H1 (cell line): ENCODE results near the gene HDGFL3. TPM values are rescaled to one million over a fixed set of nuclear protein-coding genes. Genes with fewer than 3 reads are reported as not detected.

ENCODE experiments used
- CTCF ChIA-PET: fragments of 300-600 bp; sonication (Branson Sonifier 250); formaldehyde crosslinking; loops from one replicate; lab custom pipeline; 2021; ENCODE audit not compliant: partially characterized antibody; lab: Charles Lee
- POLR2A ChIA-PET: fragments of 300-600 bp; sonication (Branson Sonifier 250); formaldehyde crosslinking; loops from one replicate; lab custom pipeline; 2021; ENCODE audit warnings: inconsistent platforms; ENCODE audit not compliant: partially characterized antibody; lab: Charles Lee
- DNase-seq, 2 experiments: peaks; one replicate each; pipeline versions ENCODE4 v3.0.0 to v3.0.0-alpha.2; 2010 to 2022; ENCODE audit warnings: low spot score in 2 of 2, low read depth in 1 of 2, mixed read lengths in 1 of 2
- FAIRE-seq: peaks from 2 replicates; lab custom pipeline; 2011; peaks lifted over from hg19 to GRCh38; lab: Jason Lieb, UNC
- H2AFZ ChIP-seq: 2 replicates; pipeline ENCODE4 v1.8.1; 2012; ENCODE audit warnings: low read length, inconsistent platforms
- H2AK5ac ChIP-seq: 2 replicates; pipeline ENCODE4 v1.6.1; 2013; ENCODE audit warnings: low read depth, low read length
- H2BK120ac ChIP-seq: replicated peaks from 2 replicates; pipeline ENCODE3; 2013; ENCODE audit warnings: low read depth, low read length, inconsistent platforms
- H2BK12ac ChIP-seq: 2 replicates; pipeline ENCODE4 v1.6.1; 2013; ENCODE audit warnings: low read depth, low read length
- H2BK15ac ChIP-seq: 2 replicates; pipeline ENCODE4 v1.6.1; 2013; ENCODE audit warnings: low read length
- H2BK20ac ChIP-seq: 2 replicates; pipeline ENCODE4 v1.6.1; 2013; ENCODE audit warnings: low read length
- H2BK5ac ChIP-seq: 2 replicates; pipeline ENCODE4 v1.6.1; 2013; ENCODE audit warnings: low read depth, low read length
- H3K14ac ChIP-seq: 2 replicates; pipeline ENCODE4 v1.6.1; 2013; ENCODE audit warnings: inconsistent platforms; ENCODE audit not compliant: insufficient read length
- H3K18ac ChIP-seq: 2 replicates; pipeline ENCODE4 v1.6.1; 2013; ENCODE audit warnings: low read length; ENCODE audit errors: extremely low read depth
- H3K23ac ChIP-seq: 2 replicates; pipeline ENCODE4 v1.6.1; 2013; ENCODE audit warnings: inconsistent platforms; ENCODE audit not compliant: insufficient read length
- H3K23me2 ChIP-seq: 2 replicates; pipeline ENCODE4 v1.6.1; 2013; ENCODE audit warnings: low read depth, low read length
- H3K27ac ChIP-seq: 2 replicates; pipeline ENCODE4 v1.6.1; 2011; ENCODE audit warnings: low read depth, low read length, inconsistent platforms
- H3K27me3 ChIP-seq, 4 experiments: replicated peaks in 1 of 4; 1 replicate in 1 of 4; 2 replicates in 3 of 4; pipeline versions ENCODE4 v1.6.1 to v1.8.1; 2011 to 2013; ENCODE audit warnings: low read length in 3 of 4, mild to moderate bottlenecking in 3 of 4, inconsistent platforms in 2 of 4, mixed read lengths in 2 of 4, moderate library complexity in 1 of 4; ENCODE audit not compliant: control insufficient read depth in 3 of 4, insufficient read depth in 3 of 4; ENCODE audit errors: extremely low read depth in 1 of 4
- H3K36me3 ChIP-seq, 4 experiments: 2 replicates each; pipeline versions ENCODE4 v1.6.1 to v1.8.1; 2011 to 2013; ENCODE audit warnings: mild to moderate bottlenecking in 4 of 4, low read length in 3 of 4, moderate library complexity in 2 of 4, control low read depth in 1 of 4, inconsistent platforms in 1 of 4; ENCODE audit not compliant: insufficient read depth in 4 of 4, control insufficient read depth in 2 of 4
- H3K4ac ChIP-seq: replicated peaks from 2 replicates; pipeline ENCODE3; 2013; ENCODE audit warnings: low read length, low read depth, mixed read lengths, inconsistent platforms; ENCODE audit not compliant: insufficient read length
- H3K4me1 ChIP-seq, 4 experiments: replicated peaks in 1 of 4; 1 replicate in 1 of 4; 2 replicates in 3 of 4; pipeline versions ENCODE4 v1.6.1 to v1.8.1; 2011 to 2013; ENCODE audit warnings: low read length in 3 of 4, inconsistent platforms in 2 of 4, mixed read lengths in 1 of 4; ENCODE audit not compliant: insufficient read depth in 4 of 4, control insufficient read depth in 3 of 4
- H3K4me2 ChIP-seq, 2 experiments: 2 replicates each; pipeline versions ENCODE4 v1.6.1 to v1.8.1; 2011 to 2013; ENCODE audit warnings: low read depth in 2 of 2, low read length in 2 of 2, control low read depth in 1 of 2, inconsistent platforms in 1 of 2, mild to moderate bottlenecking in 1 of 2; ENCODE audit not compliant: insufficient read depth in 1 of 2
- H3K4me3 ChIP-seq, 4 experiments: fragments of 200-600, 300-600 bp in 1 of 4; sonication (generic), shearing (Covaris generic), sonication (Bioruptor Twin) in 1 of 4; 2 replicates each; pipeline versions ENCODE4 v1.5.1 to v1.8.1; 2011 to 2016; ENCODE audit warnings: low read length in 4 of 4, low read depth in 3 of 4, control low read depth in 2 of 4, inconsistent platforms in 2 of 4, mild to moderate bottlenecking in 2 of 4, mixed read lengths in 1 of 4, moderate library complexity in 1 of 4; ENCODE audit not compliant: insufficient read depth in 2 of 4; ENCODE audit errors: extremely low read depth in 1 of 4
- H3K56ac ChIP-seq: replicated peaks from 2 replicates; pipeline ENCODE3; 2013; ENCODE audit warnings: low read depth, mild to moderate bottlenecking, mixed read lengths, low read length, inconsistent platforms; ENCODE audit not compliant: insufficient read length
- H3K79me1 ChIP-seq: 2 replicates; pipeline ENCODE4 v1.6.1; 2013; ENCODE audit warnings: low read depth, low read length, control low read depth
- H3K79me2 ChIP-seq, 2 experiments: 2 replicates each; pipeline versions ENCODE4 v1.6.1 to v1.8.1; 2012 to 2013; ENCODE audit warnings: low read length in 2 of 2, mild to moderate bottlenecking in 2 of 2, inconsistent platforms in 1 of 2; ENCODE audit not compliant: insufficient read depth in 2 of 2, control insufficient read depth in 1 of 2
- H3K9ac ChIP-seq, 4 experiments: replicated peaks in 1 of 4; 1 replicate in 1 of 4; 2 replicates in 3 of 4; pipeline versions ENCODE4 v1.6.1 to v1.8.1; 2011 to 2013; ENCODE audit warnings: low read depth in 3 of 4, low read length in 3 of 4, control low read depth in 2 of 4, mild to moderate bottlenecking in 2 of 4, moderate library complexity in 2 of 4, inconsistent platforms in 1 of 4; ENCODE audit errors: extremely low read depth in 1 of 4
- H3K9me3 ChIP-seq, 2 experiments: 2 replicates each; pipeline versions ENCODE4 v1.6.1 to v1.8.1; 2012 to 2013; ENCODE audit warnings: mild to moderate bottlenecking in 2 of 2, moderate library complexity in 2 of 2, control low read depth in 1 of 2, inconsistent platforms in 1 of 2, low read depth in 1 of 2, low read length in 1 of 2, mixed read lengths in 1 of 2; ENCODE audit not compliant: insufficient read depth in 2 of 2
- H4K20me1 ChIP-seq, 2 experiments: replicated peaks in 1 of 2; 2 replicates each; pipeline versions ENCODE3 to v1.8.1; 2011 to 2013; ENCODE audit warnings: inconsistent platforms in 2 of 2, low read length in 2 of 2, mild to moderate bottlenecking in 1 of 2; ENCODE audit not compliant: insufficient read depth in 2 of 2, control insufficient read depth in 1 of 2
- H4K5ac ChIP-seq: 2 replicates; pipeline ENCODE4 v1.6.1; 2013; ENCODE audit warnings: low read length, low read depth, mixed read lengths, inconsistent platforms; ENCODE audit not compliant: insufficient read length
- H4K8ac ChIP-seq: 2 replicates; pipeline ENCODE4 v1.8.0; 2013; ENCODE audit warnings: mild to moderate bottlenecking, moderate library complexity, low read length, inconsistent platforms; ENCODE audit not compliant: insufficient read depth; ENCODE audit errors: extremely low read depth
- H4K91ac ChIP-seq: replicated peaks from 2 replicates; pipeline ENCODE3; 2013; ENCODE audit warnings: low read length, mixed read lengths, inconsistent platforms; ENCODE audit not compliant: insufficient read length
- ATF3 ChIP-seq: IDR thresholded peaks from 2 replicates; pipeline ENCODE4 v1.6.1; 2011; ENCODE audit warnings: low read depth, mild to moderate bottlenecking, low read length; ENCODE audit not compliant: insufficient read depth
- CEBPB ChIP-seq: IDR thresholded peaks from 2 replicates; pipeline ENCODE4 v1.6.1; 2012; ENCODE audit warnings: low read depth, low read length
- E2F6 ChIP-seq: IDR thresholded peaks from 2 replicates; pipeline ENCODE4 v1.6.1; 2012; ENCODE audit warnings: inconsistent platforms
- EGR1 ChIP-seq: IDR thresholded peaks from 2 replicates; pipeline ENCODE4 v1.6.1; 2011; ENCODE audit warnings: low read depth, low read length, borderline replicate concordance
- JUN ChIP-seq: IDR thresholded peaks from 2 replicates; pipeline ENCODE4 v1.6.1; 2011; ENCODE audit warnings: low read depth, mild to moderate bottlenecking, improper control_type of control experiment, low read length
- JUND ChIP-seq: IDR thresholded peaks from 2 replicates; pipeline ENCODE4 v1.6.1; 2011; ENCODE audit warnings: mild to moderate bottlenecking, improper control_type of control experiment, low read length
- PHF8 ChIP-seq: fragments of 200-600 bp; sonication (generic); conservative IDR thresholded peaks from 2 replicates; pipeline ENCODE4 v1.7.1; 2012; ENCODE audit warnings: low read depth, mild to moderate bottlenecking, inconsistent platforms, low read length, moderate library complexity
- RBBP5 ChIP-seq: IDR thresholded peaks from 2 replicates; pipeline ENCODE4 v1.7.1; 2012; ENCODE audit warnings: low read depth, mild to moderate bottlenecking, inconsistent platforms, low read length, moderate library complexity, borderline replicate concordance
- WGBS, 2 experiments: shearing (Covaris generic) in 1 of 2; methylation state at CpG; one replicate each; pipeline versions ENCODE4 v1.1.6 to v1.1.7; 2013 to 2015; ENCODE audit warnings: low lambda C conversion rate in 2 of 2, mixed read lengths in 2 of 2, inconsistent platforms in 1 of 2, low coverage in 1 of 2, missing lambda C conversion rate in 1 of 2; ENCODE audit not compliant: insufficient replicate concordance in 2 of 2, insufficient coverage in 1 of 2, insufficient read length in 1 of 2; ENCODE audit errors: extremely low coverage in 1 of 2, missing lambda C conversion rate in 1 of 2; 5-methylcytosine and 5-hydroxymethylcytosine counted together
- polyA plus RNA-seq, 7 experiments: library from polyadenylated mRNA; depleted of rRNA in 3 of 7; stranded (reverse) in 5 of 7; unstranded in 2 of 7; fragments of >200 nt in 5 of 7; fragments of 200-250 nt in 2 of 7; gene quantifications; 1 replicate in 5 of 7; 2 replicates in 1 of 7; 4 replicates in 1 of 7; pipeline versions ENCODE4 v1.2.1 to v1.2.3, GENCODE V29; 2011 to 2013; ENCODE audit warnings: missing spikeins in 2 of 7, mixed read lengths in 2 of 7
- total RNA-seq: library from RNA; stranded (reverse); fragmentation: NEBNext Ultra II Directional; extraction: Animal tissue kit (Norgen Biotek cat#: 25700); gene quantifications from 2 replicates; pipeline ENCODE4 v1.2.1, GENCODE V29; 2021

The HDGFL3 gene
- total and polyA plus RNA-seq, 2 of the 8 experiments (the other 6 are each of a cell fraction or from before 2014, with no cell fraction given): 14.1 to 149 TPM

- TF ChIP-seq CEBPB (no peak), E2F6 (no peak), JUN (no peak), RBBP5 (no peak), PHF8 (no peak), EGR1 (no peak), JUND (no peak), ATF3 (no peak)
- H4K20me1 ChIP-seq: peaks cover 6 to 10% of the 10 kb centered on the region in 2 experiments
- POLR2A ChIA-PET: interaction anchor here (1.1 to 1.4 kb wide), 2 partner anchors 38 to 262 kb away, joined by 3 read pairs; no protein-coding TSS in a partner anchor
Measured at GRCh38 chr15:83203543-83203942, 4.1 kb downstream of the HDGFL3 start.

More at GRCh38 chr15:83203543-83203942, 4.1 kb downstream of the HDGFL3 start:
- no peak overlapping the region for H4K91ac ChIP-seq
- no peak overlapping the region for H3K27ac ChIP-seq
- H2BK15ac ChIP-seq: no peak overlapping the region
- no peak overlapping the region for H4K5ac ChIP-seq
- H2BK20ac ChIP-seq: no peak overlapping the region
- H3K56ac ChIP-seq: no peak overlapping the region
- H4K8ac ChIP-seq: no peak overlapping the region
- no peak overlapping the region for H3K4me2 ChIP-seq
- no peak overlapping the region for H3K18ac ChIP-seq
- no peaks in the 10 kb centered on the region for H3K79me1 ChIP-seq
- no peak overlapping the region for H3K4ac ChIP-seq
- no peak overlapping the region for H2BK5ac ChIP-seq
- H3K9ac ChIP-seq: no peak overlapping the region
- no peak overlapping the region for H3K14ac ChIP-seq
- no peak overlapping the region for H2AK5ac ChIP-seq
- H3K36me3 ChIP-seq: no peaks in the 10 kb centered on the region; a peak in 1 of 8 replicates
- CTCF ChIA-PET: interaction anchor here (1.6 kb wide), 1 partner anchor 13 kb away, joined by 4 read pairs; no protein-coding TSS in a partner anchor
- H2AFZ ChIP-seq: no peak overlapping the region
- no peak for FAIRE-seq
- H3K9me3 ChIP-seq: no peaks in the 10 kb centered on the region
- no peak for DNase-seq
- H3K27me3 ChIP-seq: no peaks in the 10 kb centered on the region; a peak in 1 of 7 replicates
- H3K23me2 ChIP-seq: peaks cover 4% of the 10 kb centered on the region; the same call in 1 of the 2 replicates
- no peak overlapping the region for H2BK12ac ChIP-seq
- H2BK120ac ChIP-seq: no peak overlapping the region
- H3K4me3 ChIP-seq: no peak overlapping the region
- H3K23ac ChIP-seq: no peak overlapping the region
- H3K79me2 ChIP-seq: peaks cover 13 to 83% of the 10 kb centered on the region in 2 experiments
- WGBS, 2 experiments: 85% methylated on average over 4 of the region's 4 CpGs; no CpG with 5 or more reads in 1 of the 2 experiments
- H3K4me1 ChIP-seq: peaks cover 0 to 10% (median 3%) of the 10 kb centered on the region in 4 experiments; a peak in 2 of 7 replicates
